Measurements from ENCODE around the gene RPA3. TPM values are rescaled to one million over a fixed set of nuclear protein-coding genes. Genes with fewer than 3 reads are reported as not detected.

Gene RPA3
- 26.8 TPM for total RNA-seq
- long read RNA-seq, partial matches to known transcripts: 8 of 8 reads
- long read RNA-seq, other reads (novel, unspliced or antisense): 0 of 8 reads

- ATAC-seq: no peak
- DNase-seq (ENCODE audit: missing footprints): no peak
- intact Hi-C loops (cut with DNase I): no loop called here
Measured at GRCh38 chr7:7718492-7718891, at the start of gene RPA3. TSS of gene RPA3 (minus strand) at chr7:7718607. CDS start at chr7:7640418, 78,189 bp downstream.

DNA sequence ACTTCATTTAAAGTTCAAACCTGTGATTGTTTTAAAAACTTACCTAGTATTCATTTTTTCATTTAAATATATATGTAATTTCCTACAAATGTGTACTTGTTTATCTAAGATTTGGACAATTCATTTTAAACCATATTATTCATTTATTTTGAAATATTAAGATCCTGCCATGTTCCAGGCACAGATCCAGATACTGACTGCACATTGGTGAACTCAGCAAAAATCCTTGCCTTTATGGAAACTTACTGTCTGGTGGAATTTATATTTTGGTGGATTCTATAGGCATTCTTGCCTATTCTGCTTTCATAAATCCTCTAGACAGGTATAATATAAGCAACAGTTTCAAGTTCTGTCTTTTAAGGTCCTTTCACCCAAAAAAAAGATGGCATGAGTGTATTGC, 48.3 kb upstream of the RPA3 start:
- no peak for DNase-seq (ENCODE audit: missing footprints)
- no peak for ATAC-seq
- intact Hi-C loops (cut with DNase I): no loop called here

DNA sequence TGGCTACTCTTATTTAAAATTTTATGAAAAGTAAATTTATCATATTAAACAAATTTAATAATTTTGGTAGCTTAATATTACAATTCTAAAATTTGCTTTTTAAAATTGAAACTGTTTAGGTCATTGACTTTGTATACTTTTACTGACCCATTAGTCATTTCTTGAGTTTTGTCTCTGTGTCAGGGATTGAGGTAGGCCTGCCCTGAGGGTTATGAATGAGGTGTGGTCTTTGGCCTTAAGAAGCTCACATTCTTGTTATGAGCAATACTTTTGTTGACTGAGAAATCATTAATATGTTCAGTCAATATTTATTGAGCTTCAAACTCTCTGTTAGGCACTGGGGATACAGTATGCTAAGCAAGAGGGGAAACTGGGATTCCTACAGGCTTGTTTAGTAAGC, 47.0 kb upstream of the RPA3 start:
- DNase-seq (ENCODE audit: missing footprints) (no peak), ATAC-seq (no peak)
- intact Hi-C loops (cut with DNase I): no loop called here

GRCh38 chr7:7764520-7765396, 46.4 kb upstream of the RPA3 start:
- DNase-seq (ENCODE audit: missing footprints) (no peak), ATAC-seq (no peak)
- intact Hi-C loops (cut with DNase I): no loop called here

GRCh38 chr7:7761974-7762779, 43.8 kb upstream of the RPA3 start:
- ATAC-seq (peak; percentile 55), DNase-seq (ENCODE audit: missing footprints) (no peak)
- intact Hi-C loops (cut with DNase I): loop anchor here (1.0 kb wide), 1 partner anchor 81 kb away; no protein-coding TSS in a partner anchor

DNA sequence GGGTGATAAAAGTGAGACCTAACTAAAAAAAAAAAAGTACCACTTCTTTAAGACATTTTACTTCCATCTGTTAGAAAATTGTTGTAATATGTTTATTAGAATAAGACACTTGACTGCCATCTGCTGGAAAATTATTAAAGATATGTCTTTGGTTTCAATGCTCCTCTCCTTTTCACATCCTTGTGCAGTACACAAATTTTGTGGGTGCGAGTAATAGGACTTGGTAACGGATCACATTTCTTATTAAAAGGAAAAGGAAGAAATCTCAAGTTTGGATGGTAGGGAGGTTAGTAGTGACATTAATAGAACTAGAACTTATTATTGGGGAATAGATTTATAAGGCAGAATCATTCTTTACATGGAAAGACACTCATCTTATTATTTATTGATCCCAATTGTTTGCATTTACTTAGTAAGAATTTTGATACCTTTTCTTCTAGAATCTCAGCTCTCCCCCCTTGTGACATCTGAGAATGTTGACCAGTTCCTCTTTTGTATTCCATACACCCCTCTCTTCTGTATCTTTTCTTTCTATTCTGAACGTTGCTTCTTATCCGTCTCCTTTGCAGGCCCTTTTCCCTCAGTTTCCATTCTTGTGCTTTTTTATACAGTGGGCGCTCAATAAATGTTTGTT, 43.0 kb upstream of the RPA3 start:
- intact Hi-C loops (cut with DNase I): loop anchor here (1.0 kb wide), 1 partner anchor 80 kb away; no protein-coding TSS in a partner anchor
- DNase-seq (ENCODE audit: missing footprints) (no peak), ATAC-seq (peak; percentile 60)

DNA sequence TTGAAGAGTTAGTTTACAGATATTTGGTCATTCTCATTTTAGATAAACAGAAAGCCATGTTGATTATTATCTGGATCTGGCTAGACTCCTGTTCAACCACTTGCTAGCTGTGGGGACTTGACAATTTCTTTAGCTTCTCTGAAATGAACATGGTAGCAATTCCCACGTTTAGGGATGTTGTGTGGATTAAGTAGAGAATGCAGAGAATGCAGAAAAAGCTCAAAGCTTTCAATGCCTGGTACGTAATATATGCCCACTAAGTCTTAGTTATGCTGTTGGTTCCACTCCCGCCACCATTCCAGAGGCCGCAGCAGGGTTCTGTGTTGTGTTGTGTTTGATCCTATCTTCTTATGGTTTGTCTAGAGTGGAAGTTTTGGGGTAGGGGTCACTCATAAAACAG, 39.2 kb upstream of the RPA3 start:
- intact Hi-C loops (cut with DNase I): no loop called here
- DNase-seq (ENCODE audit: missing footprints) (no peak), ATAC-seq (no peak)

DNA sequence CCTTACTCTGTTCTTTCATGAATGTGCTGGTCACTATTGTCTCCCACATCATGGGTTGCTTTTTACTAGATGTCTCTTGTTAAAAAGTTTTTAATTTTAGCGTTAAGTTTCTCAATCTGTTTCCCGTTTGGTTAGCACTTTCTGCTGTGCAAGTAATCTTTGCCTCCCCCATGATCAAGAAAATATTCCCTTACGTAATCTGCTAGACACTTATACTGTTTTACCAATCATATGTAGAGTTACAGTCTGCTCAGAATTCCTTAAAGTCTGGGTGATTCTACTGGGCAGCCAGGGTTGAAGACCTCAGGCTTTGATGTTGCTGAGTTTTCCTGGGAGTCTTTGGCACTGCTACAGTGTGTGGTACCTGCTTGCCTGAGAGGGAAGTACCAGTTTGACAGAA, 38.2 kb upstream of the RPA3 start:
- no peak for DNase-seq (ENCODE audit: missing footprints)
- ATAC-seq: no peak
- intact Hi-C loops (cut with DNase I): no loop called here

- intact Hi-C loops (cut with DNase I): no loop called here
- ATAC-seq: no peak
- no peak for DNase-seq (ENCODE audit: missing footprints)
Measured at GRCh38 chr7:7751243-7752092, 33.1 kb upstream of the RPA3 start.

GRCh38 chr7:7750571-7751242, 32.3 kb upstream of the RPA3 start:
- intact Hi-C loops (cut with DNase I): no loop called here
- DNase-seq (ENCODE audit: missing footprints) (no peak), ATAC-seq (no peak)

- intact Hi-C loops (cut with DNase I): no loop called here
- peak; percentile 50 for ATAC-seq
- DNase-seq (ENCODE audit: missing footprints): no peak
Measured at GRCh38 chr7:7746458-7746857, 28.1 kb upstream of the RPA3 start.

GRCh38 chr7:7745966-7746365, 27.6 kb upstream of the RPA3 start:
- DNase-seq (ENCODE audit: missing footprints): no peak
- intact Hi-C loops (cut with DNase I): no loop called here
- peak; percentile 46 for ATAC-seq

GRCh38 chr7:7745258-7745657, 26.9 kb upstream of the RPA3 start:
- no peak for ATAC-seq
- DNase-seq (ENCODE audit: missing footprints): no peak
- intact Hi-C loops (cut with DNase I): no loop called here

DNA sequence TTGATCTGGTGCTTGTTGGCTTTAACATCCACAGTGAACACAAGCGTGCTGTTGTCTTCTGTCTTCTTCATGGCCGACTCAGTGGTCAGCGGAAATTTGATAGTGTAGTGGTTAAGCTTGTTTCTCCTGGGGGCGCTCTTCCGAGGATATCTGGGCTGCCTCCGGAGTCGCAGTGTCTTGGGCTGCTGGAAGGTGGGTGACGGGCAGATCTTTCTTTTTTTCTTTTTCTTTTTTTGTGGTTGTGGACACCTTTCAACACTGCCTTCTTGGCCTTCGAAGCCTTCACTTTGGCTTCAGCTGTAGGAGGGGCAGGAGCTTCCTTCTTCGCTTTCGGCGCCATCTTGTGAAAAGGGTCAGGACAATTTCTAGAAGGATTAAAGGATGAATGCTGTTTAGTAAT, 23.8 kb upstream of the RPA3 start:
- DNase-seq (ENCODE audit: missing footprints) (no peak), ATAC-seq (no peak)
- intact Hi-C loops (cut with DNase I): no loop called here

GRCh38 chr7:7740037-7740355, 21.6 kb upstream of the RPA3 start:
- intact Hi-C loops (cut with DNase I): no loop called here
- ATAC-seq: no peak
- DNase-seq (ENCODE audit: missing footprints): no peak

DNA sequence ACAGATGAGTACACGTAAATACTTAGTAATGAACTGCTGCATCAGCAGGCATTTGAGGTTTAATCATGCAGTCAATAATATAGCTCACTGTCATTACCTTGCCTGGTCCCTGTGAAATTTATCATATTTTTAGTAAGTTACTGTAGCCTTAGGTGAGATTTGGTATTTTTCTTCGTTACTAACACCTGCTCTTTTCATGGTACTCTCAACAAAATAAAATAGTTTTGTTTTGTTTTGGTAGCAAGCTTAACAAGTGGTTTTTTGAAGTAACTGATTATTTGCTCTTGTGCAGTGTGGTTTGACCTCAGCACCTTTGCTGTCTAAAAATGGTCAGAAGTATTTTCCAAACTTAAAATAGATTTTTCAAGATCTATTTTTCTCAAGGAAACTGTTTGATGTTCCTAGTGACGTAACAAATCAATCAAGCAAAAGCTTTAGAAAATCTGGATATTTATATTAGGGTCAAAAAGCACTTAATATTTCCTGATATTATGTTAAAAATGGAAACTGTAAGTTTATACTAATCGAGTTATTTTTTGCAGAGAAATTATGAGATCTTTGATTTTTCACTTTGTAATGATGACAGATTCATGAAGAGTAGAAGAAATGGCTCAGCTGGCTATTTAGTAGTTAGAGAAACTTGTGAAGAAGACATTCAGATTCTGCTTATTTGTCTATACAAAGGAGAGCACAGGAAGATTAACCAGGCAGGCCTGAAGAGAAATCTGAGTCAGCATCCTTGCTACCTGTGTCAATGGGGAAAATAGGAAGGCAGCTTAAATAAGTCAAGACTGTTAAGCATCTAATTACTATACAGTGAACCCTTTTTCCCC, 21.0 kb upstream of the RPA3 start:
- no peak for ATAC-seq
- intact Hi-C loops (cut with DNase I): no loop called here

GRCh38 chr7:7738622-7739021, 20.2 kb upstream of the RPA3 start:
- intact Hi-C loops (cut with DNase I): no loop called here
- ATAC-seq: no peak
- DNase-seq (ENCODE audit: missing footprints): no peak

More for the DNA sequence above, 21.0 kb upstream of the RPA3 start:
- no peak for DNase-seq (ENCODE audit: missing footprints)
